HG03558 (cell line): ENCODE results near the gene CACNA1C.

Experiments used
- ATAC-seq: cut with Tn5 transposase; IDR thresholded peaks from one replicate; pipeline ENCODE4 v1.9.1; 2021; ENCODE audit warnings: moderate number of reproducible peaks; ENCODE audit not compliant: unreplicated experiment; ENCODE audit errors: extremely low read depth

The CACNA1C gene

DNA sequence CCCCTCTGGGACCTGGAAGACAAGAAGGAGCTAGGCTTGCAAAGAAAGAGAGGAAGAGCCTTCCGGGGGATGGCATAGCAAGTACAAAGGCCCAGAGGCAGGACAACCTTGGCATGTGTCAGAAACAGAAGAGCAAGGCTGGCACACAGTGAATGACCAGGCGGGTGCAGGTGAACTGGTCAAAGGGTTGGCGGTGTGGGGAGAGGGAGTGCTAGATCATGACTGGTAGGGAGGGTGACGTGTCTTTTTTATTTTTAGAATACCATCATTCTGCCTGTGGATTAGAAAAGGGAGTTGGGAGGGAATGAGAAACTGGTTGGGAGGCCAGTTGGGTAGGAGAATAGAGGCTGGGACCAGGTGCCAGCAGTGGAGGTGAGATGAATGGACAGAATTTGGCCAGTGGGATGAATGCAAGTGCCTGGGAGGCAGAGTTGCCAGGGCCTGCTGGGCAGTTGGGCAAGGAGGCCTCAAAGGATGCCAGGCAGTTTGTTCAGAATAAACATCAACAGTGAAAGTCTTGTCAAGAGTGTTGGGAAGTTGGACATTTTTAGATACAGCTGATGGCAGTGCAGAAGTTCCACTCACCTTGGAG lies 168.3 kb downstream of the CACNA1C start:
- no peak for ATAC-seq

DNA sequence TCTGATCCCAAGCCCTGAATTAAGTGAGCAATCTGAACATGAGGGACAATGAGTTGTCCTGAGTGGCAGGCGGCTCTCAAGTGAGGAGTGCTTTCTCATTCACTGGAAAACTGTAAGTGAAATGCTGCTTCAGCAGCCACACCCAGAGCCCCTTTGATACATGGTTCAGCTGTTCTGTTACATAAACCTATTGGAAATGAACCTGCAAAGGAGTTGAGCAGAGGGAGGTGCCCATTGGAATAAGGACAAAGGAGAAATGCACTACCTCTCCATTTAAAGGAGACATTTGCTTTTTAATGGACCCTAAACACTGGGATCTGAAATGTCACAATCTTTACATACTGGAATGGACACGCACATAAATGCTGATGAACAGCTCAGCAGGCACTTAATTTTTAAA lies 169.9 kb downstream of the CACNA1C start:
- ATAC-seq = no peak

DNA sequence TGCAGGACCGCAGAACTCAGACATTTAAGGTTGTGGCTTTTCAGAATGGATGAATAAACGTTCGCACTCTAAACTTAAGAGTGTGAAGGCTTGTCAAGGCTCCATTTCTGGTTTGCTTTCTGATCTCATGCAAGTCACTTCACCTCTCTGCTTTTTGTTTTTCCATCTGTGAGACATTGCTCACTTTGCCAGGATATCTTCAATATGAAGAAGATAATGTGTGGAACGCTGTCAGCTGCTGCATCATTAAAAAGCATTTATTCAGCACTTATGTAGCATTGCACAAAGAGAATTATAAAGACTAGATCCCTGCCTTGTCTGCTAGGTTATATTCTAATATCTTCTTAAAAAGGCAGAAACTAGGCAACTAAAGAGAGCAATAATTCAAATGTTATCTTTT lies 172.2 kb downstream of the CACNA1C start:
- no peak for ATAC-seq

DNA sequence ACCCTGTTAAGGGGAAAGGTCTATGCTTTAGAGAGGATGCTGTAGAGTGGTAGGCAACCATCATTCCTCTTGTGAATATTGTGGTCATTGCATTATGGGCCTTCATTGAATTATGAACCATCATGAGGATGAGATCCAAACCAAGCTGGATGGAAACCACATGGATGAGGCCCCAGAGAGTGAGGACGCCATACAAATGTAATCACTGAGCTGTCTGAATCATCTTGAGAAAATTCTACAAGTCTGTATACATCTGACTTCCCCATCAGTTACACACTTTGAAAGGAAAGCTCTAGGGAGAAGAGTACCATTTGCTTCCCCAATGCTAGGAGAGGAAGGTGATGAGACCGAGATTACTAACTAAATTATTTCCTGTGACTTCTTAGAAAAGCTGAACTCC lies 172.9 kb downstream of the CACNA1C start:
- no peak for ATAC-seq

DNA sequence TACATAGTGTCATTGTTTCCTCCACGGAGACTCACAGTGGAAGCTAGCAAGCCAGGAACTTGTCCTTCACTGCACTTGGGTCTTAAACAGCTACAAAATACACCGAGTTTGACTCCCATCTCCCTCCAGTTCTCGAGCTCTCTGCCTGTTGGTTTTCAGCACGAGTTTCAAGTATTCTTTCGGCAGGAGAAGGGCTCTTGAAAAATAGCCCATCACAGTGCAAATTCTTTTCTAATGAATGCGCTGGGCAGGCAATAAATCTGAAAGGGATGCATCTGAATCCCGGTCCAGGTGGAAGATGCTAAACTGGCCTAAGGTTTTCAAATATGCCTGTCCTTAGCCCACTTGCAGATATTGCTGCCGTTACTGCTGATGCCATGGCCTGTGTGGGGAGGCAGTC lies 173.9 kb downstream of the CACNA1C start:
- no peak for ATAC-seq

DNA sequence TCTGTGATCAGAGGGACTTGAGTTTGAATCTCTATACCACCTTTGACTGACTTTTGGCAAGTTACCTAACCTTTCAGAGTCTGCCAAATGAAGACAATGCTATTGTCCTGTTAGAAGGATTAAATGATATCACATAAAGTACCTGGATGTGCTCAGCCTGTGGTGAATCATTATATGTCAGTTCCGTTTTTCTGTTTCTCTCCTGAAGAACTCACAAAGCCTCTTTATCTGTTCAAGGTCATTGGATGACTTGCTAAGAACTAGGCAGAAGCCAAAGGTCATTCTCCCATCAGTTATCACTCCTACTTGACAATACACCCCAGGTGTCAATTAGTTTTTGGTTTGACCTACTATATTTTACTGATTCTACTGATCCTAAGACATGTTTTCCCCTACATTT lies 174.6 kb downstream of the CACNA1C start:
- no peak for ATAC-seq

DNA sequence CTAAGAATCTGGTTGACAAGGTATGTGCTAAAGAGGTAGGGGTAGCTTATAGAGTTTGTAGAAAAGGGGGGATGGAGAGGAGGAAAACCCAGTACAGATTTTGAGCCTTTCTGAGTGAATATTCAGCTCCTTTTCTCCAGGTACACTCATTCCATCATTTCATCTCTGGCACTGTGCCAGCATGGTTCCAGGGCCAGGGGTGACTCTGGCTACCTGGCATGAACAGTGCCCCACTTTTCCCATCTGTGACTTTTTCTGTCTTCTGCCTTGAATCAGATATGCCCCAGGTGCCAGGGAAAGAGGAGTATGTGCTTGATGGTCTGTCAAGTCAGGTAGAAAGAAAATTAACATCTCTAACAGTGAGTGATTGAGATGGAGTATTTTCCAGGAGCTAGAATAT lies 175.7 kb downstream of the CACNA1C start:
- no peak for ATAC-seq

DNA sequence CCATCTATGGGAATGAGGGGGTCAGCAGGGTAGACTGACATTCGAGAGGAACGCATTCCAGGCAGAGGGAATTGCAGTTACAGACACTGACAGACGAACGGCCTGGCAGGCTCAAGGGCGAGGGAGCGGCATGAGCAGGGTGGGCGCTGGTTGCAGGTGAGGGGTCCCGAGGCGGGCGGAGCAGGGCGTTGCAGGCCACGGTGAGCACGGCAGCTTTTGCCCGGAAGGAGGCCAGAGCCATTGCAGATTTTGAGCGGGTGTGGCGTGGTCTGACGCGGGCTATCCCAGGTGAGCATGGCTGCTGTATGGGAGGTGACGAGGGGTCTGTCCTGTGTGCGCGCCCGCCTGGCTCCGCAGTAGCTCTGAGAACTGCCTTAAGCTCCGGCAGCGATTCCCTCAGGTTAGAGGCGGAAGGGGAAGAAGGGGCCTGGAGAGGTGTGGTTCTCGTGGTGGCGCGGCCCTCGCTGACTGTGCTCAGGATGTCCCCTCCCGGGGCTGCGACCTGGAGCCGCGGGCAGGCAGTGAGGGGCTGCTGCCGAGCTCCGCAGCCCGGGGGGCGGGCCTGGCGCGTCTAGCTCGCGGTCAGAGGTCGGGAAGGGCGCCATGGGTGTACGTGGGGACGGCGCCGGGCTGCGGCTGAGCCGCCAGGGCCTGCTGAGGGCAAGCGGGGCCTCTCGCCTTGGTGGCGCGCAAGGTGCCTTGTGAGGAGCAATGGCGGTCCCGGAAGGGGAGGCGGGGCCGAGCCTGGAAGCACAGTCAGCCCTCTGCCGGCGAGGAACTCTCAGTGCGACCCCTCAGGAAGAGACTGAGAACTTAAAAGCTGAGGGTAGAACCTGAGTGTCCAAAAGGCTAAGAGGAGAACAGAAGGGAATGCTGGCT lies 177.1 kb downstream of the CACNA1C start:
- ATAC-seq = no peak

DNA sequence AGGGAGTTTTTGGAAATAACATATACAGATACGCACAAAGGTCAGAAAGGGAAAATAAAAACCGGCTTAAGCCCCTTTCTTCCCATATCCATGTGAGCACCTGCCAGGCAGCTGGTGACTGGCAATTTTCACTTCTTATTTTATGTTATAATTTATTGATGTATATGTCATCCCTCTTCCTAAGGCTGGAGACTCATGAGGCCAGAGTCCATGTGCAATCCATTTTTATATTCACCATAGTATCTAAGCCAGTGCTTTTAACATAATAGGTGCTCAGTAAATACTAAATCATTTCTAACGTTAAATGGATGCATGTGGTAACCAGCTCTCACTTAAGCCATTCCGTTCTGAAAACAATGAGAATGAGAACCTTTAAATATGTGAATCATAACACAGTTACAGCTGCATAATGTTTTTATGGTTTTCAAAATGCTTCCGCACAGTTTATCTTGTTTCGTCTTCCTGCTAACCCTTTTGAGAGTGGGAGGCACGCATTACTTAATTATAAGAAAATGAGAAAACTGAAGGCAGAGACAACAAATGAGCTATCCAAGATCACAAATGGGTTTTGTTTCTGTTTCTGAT lies 178.3 kb downstream of the CACNA1C start:
- ATAC-seq = no peak

DNA sequence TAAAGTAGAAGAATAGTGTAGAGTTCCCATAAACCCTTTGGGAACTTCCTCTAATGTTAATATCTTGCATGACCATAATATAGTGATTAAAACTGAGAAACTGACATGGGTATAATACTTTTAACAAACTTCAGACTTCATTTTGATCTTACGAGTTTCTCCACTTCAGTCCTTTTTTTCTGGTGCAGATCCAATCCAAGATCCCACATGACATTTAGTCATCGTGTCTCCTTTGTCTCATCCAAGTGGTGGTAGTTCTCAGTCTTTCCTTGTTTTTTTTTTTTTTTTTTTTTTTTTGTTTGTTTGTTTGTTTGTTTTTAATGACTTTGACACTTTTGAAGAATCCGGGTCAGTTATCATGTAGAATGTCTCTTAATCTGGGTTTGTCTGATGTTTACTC lies 179.2 kb downstream of the CACNA1C start:
- no peak for ATAC-seq

DNA sequence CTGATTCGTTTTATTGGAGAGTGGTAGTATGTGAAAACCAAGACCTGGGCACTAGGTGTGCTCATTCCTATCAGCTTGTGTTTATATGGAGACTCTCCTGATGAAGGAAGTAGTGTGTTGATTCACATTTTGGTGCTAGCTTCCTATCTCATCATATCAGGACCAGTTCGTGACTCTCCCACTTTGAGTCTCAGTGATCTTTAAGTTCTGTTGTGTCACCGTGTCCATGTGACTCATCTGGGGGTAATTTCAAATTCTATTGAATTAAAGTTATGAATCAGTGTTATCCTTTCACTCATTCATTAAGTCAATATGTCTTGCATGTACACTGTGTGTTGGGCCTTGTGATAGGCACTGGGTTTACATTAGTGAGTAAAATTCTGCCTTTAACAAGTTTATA lies 180.2 kb downstream of the CACNA1C start:
- no peak for ATAC-seq

DNA sequence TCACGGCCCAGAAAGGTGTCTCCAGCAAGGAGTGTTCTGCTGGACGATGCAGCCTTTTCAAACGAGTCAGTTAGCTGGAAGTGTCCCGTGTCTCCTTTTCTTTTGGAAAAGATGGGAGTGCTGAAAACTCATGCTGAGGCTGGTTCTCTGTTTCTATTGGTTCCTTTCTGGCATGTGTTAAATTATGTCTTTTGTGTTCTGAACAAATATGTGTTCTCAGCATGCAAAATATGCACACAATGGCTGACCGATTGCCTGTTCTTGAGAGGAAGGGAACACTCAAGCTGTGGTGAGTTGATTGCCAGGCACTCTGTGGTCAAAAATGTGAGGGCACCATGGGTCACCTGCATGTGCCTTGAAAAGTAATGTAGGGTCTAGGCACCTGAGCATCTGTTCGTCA lies 181.3 kb downstream of the CACNA1C start:
- ATAC-seq = no peak

DNA sequence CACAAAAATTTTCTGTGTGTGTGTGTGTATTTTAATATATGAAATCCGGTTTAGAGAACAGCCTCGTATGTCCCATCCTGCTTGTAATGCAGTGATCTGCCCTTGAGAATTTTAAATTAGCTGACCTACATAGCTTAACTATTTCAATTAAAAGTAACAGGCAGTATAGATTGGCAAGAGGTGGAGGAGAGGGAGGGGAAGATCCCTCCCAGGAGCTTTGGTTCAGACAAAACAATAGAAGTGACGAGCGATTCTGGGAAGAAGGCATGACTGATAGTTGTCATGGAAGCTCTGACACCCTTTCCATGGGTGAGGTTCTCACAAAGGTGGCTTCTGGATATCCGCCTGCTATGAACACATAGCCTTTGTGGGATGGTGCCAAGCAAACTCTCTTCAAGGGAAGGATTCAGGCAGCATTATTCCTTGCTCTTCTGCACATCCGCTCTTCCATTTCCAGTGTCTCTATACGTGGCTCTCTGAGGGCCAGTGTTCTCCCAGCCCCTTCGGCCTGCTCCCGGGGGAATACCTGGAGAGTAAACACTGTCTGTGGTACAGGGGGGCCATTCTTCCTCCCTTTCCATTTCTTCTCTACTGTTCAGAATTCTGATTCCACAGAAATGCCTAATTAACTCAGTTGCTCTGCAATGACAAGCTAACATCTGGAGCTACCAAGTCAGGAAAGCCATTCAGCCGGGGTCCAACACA lies 182.0 kb downstream of the CACNA1C start:
- ATAC-seq = no peak

DNA sequence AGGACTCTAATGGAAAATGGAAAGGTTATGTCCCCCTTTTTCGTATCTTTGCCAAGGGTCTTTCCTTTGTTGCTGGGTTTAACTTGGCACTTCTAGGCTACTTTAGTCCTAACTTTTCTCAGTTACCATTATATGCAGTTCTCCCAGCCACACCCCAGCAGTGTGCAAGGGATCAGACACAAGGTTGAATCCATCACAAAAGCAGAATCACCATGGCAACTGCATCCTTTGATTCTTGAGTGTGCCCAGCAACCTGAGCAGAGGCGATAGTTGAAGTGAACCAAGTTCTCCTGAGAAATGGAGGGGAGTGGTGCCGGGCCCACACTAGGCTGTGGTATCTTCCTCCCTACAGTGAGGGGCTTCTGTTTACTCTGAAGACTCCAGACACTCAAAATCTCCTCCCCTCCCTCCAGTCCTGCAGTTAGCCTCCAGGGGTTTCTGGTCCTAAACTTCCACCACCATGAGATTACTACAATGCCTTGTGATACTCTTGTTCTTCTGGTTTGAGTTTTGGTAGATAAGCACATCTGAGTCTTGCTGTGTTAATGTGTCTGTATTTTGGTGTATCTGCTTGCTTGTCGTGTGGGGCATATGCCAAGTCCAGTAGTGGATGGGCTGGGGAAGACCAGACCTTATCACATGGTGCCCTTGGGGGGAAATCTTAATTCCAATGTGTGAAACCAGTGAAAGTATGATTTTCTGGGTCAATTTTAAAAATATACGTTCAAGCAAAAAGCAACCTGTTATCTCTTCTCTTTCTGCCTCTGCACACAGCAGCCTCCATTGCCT lies 183.9 kb downstream of the CACNA1C start:
- no peak for ATAC-seq

DNA sequence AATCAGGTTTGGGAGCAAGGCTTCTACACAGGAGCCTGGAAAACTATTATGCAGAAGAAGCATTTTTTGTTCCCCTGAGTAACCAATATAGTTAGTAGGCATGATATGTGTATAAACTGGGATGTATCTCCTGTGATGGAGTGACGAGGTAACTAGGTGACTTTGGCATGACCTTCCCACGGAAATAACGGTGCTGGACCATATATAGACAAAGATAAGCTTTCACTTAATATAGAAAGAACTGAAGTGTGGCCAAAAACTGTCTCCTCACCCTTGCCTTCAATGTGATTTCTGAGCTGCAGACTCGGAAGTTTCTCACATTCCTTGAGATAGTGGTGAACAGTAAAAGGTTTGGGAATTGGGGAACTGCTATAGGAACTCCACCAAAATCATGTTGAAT lies 185.3 kb downstream of the CACNA1C start:
- ATAC-seq = no peak

DNA sequence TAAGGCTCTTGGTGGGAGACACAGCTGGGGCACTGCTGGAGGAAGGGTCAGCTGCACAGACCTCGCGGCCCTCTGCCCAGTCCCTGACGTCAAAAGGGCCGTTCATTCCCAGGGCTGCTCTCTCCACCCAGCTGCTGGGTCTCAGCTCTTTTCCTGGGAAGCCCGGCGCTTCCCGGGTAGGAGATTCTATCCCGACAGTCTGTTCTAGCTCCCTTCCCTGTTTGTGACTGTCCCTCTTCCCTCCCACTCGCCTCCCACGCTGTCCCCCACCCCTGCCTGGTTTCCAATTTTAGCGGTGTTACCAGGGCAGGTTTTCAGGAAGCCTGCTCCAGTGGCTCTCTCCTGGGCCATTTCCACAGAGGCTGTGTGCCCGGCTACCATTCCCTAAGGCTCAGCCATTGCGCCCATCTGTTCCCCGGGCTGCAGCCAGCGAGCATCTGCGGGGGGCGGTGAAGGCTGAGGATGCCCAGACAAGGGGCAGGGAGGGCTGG lies 186.6 kb downstream of the CACNA1C start:
- ATAC-seq = no peak

DNA sequence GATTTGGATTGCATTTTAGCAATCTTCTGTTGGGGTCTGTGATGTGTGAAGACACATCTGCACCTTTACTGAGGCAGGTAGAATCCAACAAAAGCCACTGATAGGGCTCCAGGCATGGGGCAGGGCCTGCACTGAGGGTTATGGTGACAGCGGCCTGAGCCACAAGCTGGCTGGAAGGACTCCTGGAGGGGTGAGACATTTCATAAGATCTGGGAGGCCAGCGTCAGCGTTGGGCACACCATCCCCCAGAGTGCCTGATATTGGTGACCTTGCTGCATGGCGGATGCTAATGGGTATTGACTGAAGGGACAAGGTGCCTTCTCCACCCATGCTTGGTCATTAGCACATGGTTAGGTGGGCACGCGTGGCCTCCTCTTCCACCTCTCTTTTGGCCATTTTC lies 187.6 kb downstream of the CACNA1C start:
- ATAC-seq = no peak

DNA sequence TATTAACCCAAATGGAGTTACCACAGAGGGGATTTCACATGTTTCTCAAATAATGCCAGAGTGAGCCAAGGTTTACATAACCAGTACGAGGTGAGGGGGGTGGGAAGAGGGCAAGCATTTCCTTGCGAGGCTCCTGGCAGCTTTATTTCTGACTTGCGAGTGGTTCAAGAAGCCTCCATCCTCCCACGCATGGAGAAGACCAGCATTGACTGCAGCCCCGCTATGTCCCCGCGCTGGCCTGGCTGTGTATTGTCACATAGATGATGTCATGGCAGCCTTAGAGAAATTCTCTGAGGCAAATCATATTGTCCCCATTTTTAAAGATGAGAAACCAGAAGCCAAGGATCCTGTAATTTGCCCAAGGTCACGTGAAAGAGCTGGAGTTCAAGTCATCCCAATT lies 188.2 kb downstream of the CACNA1C start:
- ATAC-seq = no peak

DNA sequence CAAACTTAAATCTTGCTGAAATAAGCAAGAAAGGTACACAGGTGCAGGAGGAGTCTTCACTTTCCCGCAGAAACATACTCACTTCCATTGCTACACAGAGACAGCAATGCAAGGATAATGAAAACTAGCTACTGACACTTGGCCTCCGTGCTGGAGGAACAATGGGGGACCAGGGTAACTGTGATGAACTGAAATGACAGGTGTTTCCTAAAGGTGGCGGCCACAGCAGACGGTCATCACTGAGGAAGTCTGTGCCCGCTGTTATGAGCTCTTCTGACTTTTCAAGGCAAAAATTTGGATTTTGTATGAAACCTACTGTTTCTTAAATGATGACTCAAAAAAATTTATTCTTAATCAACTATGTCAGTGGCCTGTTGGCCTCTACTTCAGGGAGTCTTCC lies 189.4 kb downstream of the CACNA1C start:
- ATAC-seq = no peak

DNA sequence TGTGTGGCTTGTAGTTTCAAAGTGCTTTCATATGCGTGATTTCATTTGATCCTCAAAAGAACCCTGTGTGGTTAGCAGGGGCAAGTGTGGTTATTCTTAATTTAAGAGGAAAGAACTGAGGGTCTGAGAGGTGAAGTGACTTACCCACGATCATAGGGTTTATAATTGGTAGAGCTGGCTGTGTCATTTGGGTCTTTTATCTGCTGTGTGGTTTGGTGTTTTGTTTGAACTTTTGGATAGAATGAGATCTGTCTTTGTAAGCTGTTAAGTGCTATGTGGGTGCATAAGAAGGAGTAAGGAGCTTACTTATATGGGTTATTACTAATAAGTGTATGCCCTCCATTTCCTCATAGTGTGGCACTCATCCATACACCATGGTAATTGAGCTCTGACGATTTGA lies 190.0 kb downstream of the CACNA1C start:
- no peak for ATAC-seq
